ENCODE results near the gene PRPS1L1. TPM values are rescaled to one million over a fixed set of nuclear protein-coding genes. Genes with fewer than 3 reads are reported as not detected.

Gene PRPS1L1
- total RNA-seq (not detected), polyA plus RNA-seq (not detected)
- long read RNA-seq, donor 1: 0 reads
- long read RNA-seq, donor 2: 0 reads
- long read RNA-seq, donor 3: 0 reads
- long read RNA-seq, donor 4: 0 reads

DNA sequence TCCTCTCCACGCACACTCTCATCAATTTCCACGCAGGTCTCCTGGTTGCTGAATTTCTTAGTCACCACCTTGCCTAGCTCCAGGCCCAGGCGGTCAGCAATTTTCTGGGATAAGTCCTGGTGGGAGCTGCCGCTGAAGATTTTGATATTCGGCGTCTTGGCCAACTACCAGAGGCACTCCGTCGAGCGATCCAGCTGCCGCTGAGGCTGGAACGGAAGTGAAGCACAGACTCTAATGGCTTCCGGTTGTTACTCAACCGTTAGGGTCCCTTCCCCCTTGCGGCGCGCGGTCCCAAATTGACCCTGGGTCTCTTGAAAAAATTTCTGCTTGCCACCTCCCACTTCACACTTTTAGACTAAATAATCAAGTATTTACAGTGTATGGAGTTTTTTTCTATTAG lies at the start of gene PRPS1L1:
TSS of gene PRPS1L1 (minus strand) at position 219 of the 400 bp plus-strand sequence.
- Histone ChIP-seq H3K27me3 (ENCODE audit: control insufficient read depth, insufficient read depth) (no peaks in the 10 kb centered on the region), H3K27ac (ENCODE audit: low read length) (no peak within 1 kb of the TSS), H3K4me3 (ENCODE audit: low read length) (no peak within 1 kb of the TSS), H3K9me3 (ENCODE audit: control insufficient read depth, low read length) (no peaks in the 10 kb centered on the region), H3K4me1 (ENCODE audit: control insufficient read depth, insufficient read depth, low read length) (no peaks in the 10 kb centered on the region)
- 98% methylated on average over 17 of the region's 17 CpGs for WGBS
- peak in 1 of 3 donors; percentile 29 for DNase-seq
- intact Hi-C loops (cut with DNase I): loop anchor here in 1 of 4 donors (10.0 kb wide), 1 partner anchor 57 kb away; no protein-coding TSS in a partner anchor
- no peak for ATAC-seq

DNA sequence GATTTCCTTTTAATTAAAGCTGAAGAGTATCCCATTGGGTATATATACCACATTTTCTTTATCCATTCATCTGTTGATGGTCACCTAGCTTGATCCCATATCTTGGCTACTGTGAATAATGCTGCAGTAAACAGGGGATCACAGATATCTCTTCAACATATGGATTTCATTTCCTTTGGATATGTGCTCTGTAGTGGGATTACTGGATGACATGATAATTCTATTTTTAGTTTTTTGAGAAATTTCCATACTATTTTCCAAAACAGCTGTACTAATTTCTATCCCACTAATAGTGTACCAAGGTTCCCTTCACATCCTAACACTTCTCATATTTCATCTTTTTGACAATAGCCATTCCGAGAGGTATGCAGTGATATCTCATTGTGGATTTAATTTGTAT lies 48.8 kb upstream of the PRPS1L1 start:
- no peak overlapping the region for H3K4me3 ChIP-seq (ENCODE audit: low read length)
- no peaks in the 10 kb centered on the region for H3K9me3 ChIP-seq (ENCODE audit: control insufficient read depth, low read length)
- ATAC-seq: no peak
- WGBS: 85% methylated on average over 1 of the region's 1 CpG
- no peak for DNase-seq
- no peak overlapping the region for H3K27ac ChIP-seq (ENCODE audit: low read length)
- H3K27me3 ChIP-seq (ENCODE audit: control insufficient read depth, insufficient read depth): no peaks in the 10 kb centered on the region
- H3K4me1 ChIP-seq (ENCODE audit: control insufficient read depth, insufficient read depth, low read length): no peaks in the 10 kb centered on the region
- intact Hi-C loops (cut with DNase I): no loop called here

DNA sequence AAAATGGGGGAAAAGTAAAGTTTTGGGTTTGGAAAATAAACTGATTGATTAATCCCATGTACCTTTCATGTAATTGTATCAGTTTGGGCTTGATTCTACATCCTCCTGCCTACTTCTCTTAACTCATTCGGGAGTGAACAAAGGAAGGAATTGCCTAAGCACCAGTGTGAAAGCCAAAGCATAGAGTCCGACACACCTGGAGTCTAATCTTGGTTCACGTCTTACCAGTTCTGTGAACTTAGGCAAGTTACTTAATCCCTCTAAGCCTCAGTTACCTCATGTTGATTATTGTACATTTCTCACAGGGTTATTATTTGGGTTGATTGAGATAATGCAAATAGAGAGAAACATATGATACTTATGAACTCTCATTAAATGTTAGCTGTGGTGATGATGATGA lies 41.1 kb upstream of the PRPS1L1 start:
- intact Hi-C loops (cut with DNase I): no loop called here
- H3K27ac ChIP-seq (ENCODE audit: low read length): no peak overlapping the region
- H3K4me3 ChIP-seq (ENCODE audit: low read length): no peak overlapping the region
- H3K4me1 ChIP-seq (ENCODE audit: control insufficient read depth, insufficient read depth, low read length): no peaks in the 10 kb centered on the region
- 91% methylated on average over 3 of the region's 3 CpGs for WGBS
- no peaks in the 10 kb centered on the region for H3K9me3 ChIP-seq (ENCODE audit: control insufficient read depth, low read length)
- no peak for ATAC-seq
- H3K27me3 ChIP-seq (ENCODE audit: control insufficient read depth, insufficient read depth): no peaks in the 10 kb centered on the region
- DNase-seq: no peak

DNA sequence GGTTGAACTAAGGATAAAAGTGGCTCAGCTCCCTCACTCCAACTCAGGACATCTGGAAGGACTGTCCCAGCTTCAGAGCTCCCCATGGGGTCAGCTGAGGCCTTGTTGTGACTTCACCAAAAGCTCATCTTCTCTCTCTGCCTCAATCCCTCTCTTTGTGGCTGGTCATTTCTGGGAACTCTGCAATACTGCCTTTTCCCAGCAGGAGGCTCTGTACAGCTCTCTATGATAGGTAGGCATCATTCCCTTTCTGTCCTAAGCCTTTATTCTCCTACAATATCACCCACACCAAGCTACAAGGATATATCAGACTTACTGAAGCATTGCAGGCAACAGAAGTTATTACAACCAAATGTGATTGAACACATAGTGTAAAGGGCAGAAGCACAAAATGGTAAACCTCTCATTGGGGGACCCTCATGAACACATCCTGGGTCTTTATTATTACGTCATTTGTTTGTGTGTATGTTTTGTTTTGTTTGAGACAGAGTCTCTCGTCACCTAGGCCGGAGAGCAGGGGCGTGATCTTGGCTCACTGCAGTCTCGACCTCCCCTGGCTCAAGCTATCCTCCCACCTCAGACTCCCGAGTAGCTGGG lies 36.7 kb upstream of the PRPS1L1 start:
- Histone ChIP-seq H3K27ac (ENCODE audit: low read length) (no peak overlapping the region), H3K27me3 (ENCODE audit: control insufficient read depth, insufficient read depth) (no peaks in the 10 kb centered on the region), H3K4me3 (ENCODE audit: low read length) (no peak overlapping the region), H3K4me1 (ENCODE audit: control insufficient read depth, insufficient read depth, low read length) (no peaks in the 10 kb centered on the region), H3K9me3 (ENCODE audit: control insufficient read depth, low read length) (no peaks in the 10 kb centered on the region)
- DNase-seq: peak in 1 of 3 donors; percentile 10
- WGBS: 92% methylated on average over 6 of the region's 6 CpGs
- no peak for ATAC-seq
- intact Hi-C loops (cut with DNase I): no loop called here

DNA sequence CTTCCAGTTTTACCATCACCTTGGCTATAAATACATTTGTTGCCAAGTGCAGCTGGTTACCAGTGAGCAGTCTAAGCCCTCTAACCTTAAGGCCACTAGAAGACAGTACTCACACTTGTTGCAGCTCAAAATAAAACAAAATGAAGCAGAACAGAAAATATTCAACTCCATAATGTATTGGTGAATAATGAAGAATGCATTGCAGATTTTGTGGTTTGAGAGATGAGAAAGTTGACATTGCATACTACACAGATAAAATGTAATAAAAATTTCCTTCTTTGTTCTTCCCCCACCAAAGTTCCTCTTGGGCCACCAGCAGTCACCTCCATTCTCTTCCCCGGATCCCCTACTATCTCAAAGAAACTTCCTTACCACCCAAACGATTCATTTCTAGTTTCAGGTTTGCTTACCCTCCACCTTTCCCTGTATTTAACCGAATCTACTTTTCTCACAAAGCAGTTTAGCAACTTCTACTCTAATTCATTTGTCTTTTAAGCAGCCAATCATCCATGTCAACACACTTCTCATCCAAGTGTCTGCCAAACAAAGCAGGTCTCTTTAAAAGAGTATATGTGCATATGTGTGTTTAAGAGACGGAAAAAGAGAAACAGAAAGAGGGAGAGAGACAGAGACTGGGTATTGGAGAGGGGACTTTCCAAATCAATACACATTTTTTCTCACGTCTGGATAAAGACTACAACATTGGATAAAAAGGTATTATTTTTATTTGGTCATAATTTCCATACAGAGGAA lies 35.7 kb upstream of the PRPS1L1 start:
- ATAC-seq (no peak), DNase-seq (no peak)
- no peaks in the 10 kb centered on the region for H3K27me3 ChIP-seq (ENCODE audit: control insufficient read depth, insufficient read depth)
- 80% methylated on average over 5 of the region's 5 CpGs for WGBS
- H3K27ac ChIP-seq (ENCODE audit: low read length): no peak overlapping the region
- no peaks in the 10 kb centered on the region for H3K4me1 ChIP-seq (ENCODE audit: control insufficient read depth, insufficient read depth, low read length)
- H3K4me3 ChIP-seq (ENCODE audit: low read length): no peak overlapping the region
- intact Hi-C loops (cut with DNase I): no loop called here
- no peaks in the 10 kb centered on the region for H3K9me3 ChIP-seq (ENCODE audit: control insufficient read depth, low read length)

DNA sequence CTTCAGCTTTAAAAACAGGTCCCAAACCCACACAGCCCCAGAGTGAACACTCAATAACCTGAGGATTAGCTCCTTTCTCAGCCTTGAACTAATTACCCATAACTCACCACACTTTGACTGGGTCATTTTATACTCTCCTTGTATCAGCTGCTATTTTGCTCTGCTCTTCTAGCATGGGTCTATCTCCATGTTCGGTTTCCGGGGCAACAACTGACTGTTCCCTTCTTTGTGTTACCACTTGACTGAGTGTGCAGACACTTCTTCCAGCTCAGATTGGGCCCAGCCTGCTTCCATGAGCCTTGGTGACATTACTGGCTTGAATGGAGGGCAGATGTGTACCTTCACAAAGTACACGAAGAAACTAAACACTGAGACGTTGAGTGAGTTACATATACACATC lies 31.5 kb upstream of the PRPS1L1 start:
- Histone ChIP-seq H3K9me3 (ENCODE audit: control insufficient read depth, low read length) (no peaks in the 10 kb centered on the region), H3K4me3 (ENCODE audit: low read length) (no peak overlapping the region), H3K4me1 (ENCODE audit: control insufficient read depth, insufficient read depth, low read length) (no peaks in the 10 kb centered on the region), H3K27ac (ENCODE audit: low read length) (no peak overlapping the region), H3K27me3 (ENCODE audit: control insufficient read depth, insufficient read depth) (no peaks in the 10 kb centered on the region)
- intact Hi-C loops (cut with DNase I): no loop called here
- ATAC-seq: no peak
- WGBS: 90% methylated on average over 4 of the region's 4 CpGs
- DNase-seq: no peak

DNA sequence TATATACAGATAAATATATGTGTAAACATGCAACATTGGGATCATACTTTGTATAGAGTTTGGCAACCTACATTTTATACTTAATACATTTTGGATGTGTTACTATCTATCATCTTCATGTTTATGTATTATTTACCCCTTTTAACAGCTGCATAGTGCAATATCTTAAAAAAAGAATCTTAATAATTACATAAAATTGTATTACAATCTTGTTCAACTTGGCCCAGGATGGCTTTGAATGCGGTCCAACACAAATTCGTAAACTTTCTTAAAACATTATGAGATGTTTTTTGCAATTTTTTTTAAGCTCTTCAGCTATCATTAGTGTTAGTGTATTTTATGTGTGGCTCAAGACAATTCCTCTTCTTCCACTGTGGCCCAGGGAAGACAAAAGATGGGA lies 26.3 kb upstream of the PRPS1L1 start:
- Histone ChIP-seq H3K4me3 (ENCODE audit: low read length) (no peak overlapping the region), H3K4me1 (ENCODE audit: control insufficient read depth, insufficient read depth, low read length) (no peaks in the 10 kb centered on the region), H3K27ac (ENCODE audit: low read length) (no peak overlapping the region), H3K9me3 (ENCODE audit: control insufficient read depth, low read length) (no peaks in the 10 kb centered on the region), H3K27me3 (ENCODE audit: control insufficient read depth, insufficient read depth) (no peaks in the 10 kb centered on the region)
- WGBS: 80% methylated on average over 2 of the region's 2 CpGs
- ATAC-seq (no peak), DNase-seq (no peak)
- intact Hi-C loops (cut with DNase I): no loop called here

DNA sequence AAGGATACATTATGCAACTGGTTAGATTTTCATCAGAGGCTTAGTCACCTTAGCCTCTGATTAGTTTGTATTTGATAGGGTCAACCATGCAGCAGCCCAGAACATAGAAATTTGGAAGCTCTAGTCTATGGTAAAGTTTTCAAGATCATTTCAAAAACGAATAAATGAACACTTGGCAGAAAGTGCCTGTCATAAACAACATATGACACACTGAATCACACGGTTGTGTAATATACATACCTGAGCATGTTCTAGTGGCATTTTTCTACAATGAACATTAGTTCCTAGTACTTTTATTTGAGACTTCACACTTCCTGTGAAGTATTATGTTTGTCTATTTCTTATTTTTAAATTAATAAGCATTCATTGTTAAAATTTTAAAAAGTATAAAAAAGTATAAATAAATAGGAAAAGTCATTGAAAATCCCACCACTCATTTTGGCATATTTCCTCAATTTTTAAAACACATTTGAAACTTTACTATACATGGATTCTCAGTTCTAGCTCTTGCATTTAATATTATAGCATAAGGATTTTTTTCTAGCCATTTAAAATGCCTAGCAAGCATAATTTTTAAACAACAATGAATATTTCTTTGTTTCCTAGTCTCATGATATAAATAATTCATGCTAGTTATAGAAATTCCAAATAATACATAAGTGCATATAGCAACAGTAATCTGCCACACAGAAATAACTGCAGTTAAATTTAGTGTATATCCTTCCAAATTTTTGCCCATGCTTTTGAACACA lies 25.7 kb upstream of the PRPS1L1 start:
- Histone ChIP-seq H3K9me3 (ENCODE audit: control insufficient read depth, low read length) (no peaks in the 10 kb centered on the region), H3K4me3 (ENCODE audit: low read length) (no peak overlapping the region), H3K27ac (ENCODE audit: low read length) (no peak overlapping the region), H3K27me3 (ENCODE audit: control insufficient read depth, insufficient read depth) (no peaks in the 10 kb centered on the region), H3K4me1 (ENCODE audit: control insufficient read depth, insufficient read depth, low read length) (no peaks in the 10 kb centered on the region)
- ATAC-seq (no peak), DNase-seq (no peak)
- 58% methylated on average over 2 of the region's 2 CpGs for WGBS
- intact Hi-C loops (cut with DNase I): no loop called here

DNA sequence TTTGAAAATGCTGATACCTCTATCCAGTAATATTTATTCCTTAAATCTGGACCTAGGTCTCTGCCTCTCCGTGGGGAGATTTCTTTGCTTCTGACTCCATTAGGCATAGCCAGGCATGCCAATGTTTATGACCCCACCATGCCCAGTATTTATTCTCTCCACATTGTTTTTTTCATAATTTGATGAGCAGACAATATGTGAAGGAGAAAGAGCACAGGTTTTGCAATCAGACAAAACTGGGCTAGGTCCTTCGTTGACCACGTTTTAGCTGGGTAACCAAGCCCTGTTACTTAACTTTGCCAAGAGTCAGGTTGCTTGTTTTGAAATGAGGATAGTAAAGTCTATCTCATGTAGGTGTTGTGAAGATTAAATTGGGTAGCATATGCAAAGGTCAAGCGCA lies 21.6 kb upstream of the PRPS1L1 start:
- WGBS: 90% methylated on average over 4 of the region's 4 CpGs

DNA sequence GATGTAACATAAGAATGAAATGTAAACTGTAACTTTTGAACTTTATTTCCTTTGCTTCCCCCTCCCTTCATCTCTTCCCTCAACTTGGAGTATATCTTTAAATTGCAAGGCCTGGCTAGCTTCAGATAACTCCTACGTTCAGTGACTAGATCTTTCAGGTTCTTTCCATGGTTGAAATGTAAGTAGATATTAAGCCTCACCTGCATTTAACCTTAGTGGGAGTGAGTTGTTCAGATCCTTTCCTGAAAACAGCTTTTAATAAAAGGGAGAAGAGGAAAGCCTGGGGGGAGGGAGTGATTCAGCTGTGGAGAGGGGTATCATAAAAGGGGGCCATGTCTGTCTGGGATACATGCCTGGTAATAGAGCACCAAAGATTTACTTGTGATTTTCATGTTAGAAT lies 19.0 kb upstream of the PRPS1L1 start:
- H3K27me3 ChIP-seq (ENCODE audit: control insufficient read depth, insufficient read depth): no peaks in the 10 kb centered on the region
- WGBS: 31% methylated on average over 1 of the region's 1 CpG
- DNase-seq (no peak), ATAC-seq (no peak)
- H3K9me3 ChIP-seq (ENCODE audit: control insufficient read depth, low read length): no peaks in the 10 kb centered on the region
- intact Hi-C loops (cut with DNase I): no loop called here
- no peak overlapping the region for H3K27ac ChIP-seq (ENCODE audit: low read length)
- no peak overlapping the region for H3K4me3 ChIP-seq (ENCODE audit: low read length)
- H3K4me1 ChIP-seq (ENCODE audit: control insufficient read depth, insufficient read depth, low read length): no peaks in the 10 kb centered on the region

More for the DNA sequence above, 21.6 kb upstream of the PRPS1L1 start:
- Histone ChIP-seq H3K4me3 (ENCODE audit: low read length) (no peak overlapping the region), H3K9me3 (ENCODE audit: control insufficient read depth, low read length) (no peaks in the 10 kb centered on the region), H3K27me3 (ENCODE audit: control insufficient read depth, insufficient read depth) (no peaks in the 10 kb centered on the region), H3K4me1 (ENCODE audit: control insufficient read depth, insufficient read depth, low read length) (no peaks in the 10 kb centered on the region), H3K27ac (ENCODE audit: low read length) (no peak overlapping the region)
- DNase-seq (no peak), ATAC-seq (no peak)
- intact Hi-C loops (cut with DNase I): no loop called here

DNA sequence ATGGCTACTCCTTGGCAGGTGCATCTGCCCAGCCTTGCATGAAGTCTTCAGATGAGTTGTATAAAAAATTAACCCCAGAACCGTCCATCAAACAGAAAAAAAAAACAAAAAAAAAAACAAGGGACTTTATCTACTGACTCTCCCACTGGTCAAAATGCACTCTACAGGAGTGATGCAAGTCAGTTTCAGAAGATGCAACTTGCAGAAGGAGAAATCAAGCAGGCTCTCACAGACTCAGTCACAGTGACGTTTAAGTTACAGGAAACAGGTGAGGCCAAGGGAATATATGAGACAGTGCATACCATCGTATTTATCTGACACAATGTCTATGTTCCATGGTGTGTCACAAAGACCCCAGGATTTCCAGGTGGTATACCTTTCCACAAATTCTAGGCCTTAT lies 17.5 kb upstream of the PRPS1L1 start:
- Histone ChIP-seq H3K4me1 (ENCODE audit: control insufficient read depth, insufficient read depth, low read length) (no peaks in the 10 kb centered on the region), H3K27me3 (ENCODE audit: control insufficient read depth, insufficient read depth) (no peaks in the 10 kb centered on the region), H3K4me3 (ENCODE audit: low read length) (no peak overlapping the region), H3K27ac (ENCODE audit: low read length) (no peak overlapping the region), H3K9me3 (ENCODE audit: control insufficient read depth, low read length) (no peaks in the 10 kb centered on the region)
- intact Hi-C loops (cut with DNase I): no loop called here
- WGBS: 69% methylated on average over 3 of the region's 3 CpGs
- DNase-seq: no peak
- no peak for ATAC-seq

Measured in right cardiac atrium (tissue), 5 donors.